Heart left ventricle (tissue), 13 donors: ENCODE measurements around the gene COPS2.

Experiments used
- POLR2A ChIP-seq, 2 donors: fragments of 450-650 bp; IDR thresholded peaks; one replicate each; pipeline ENCODE4 v1.6.1; 2017; ENCODE audit warnings: antibody characterized with exemption in 2 of 2, mild to moderate bottlenecking in 2 of 2, moderate library complexity in 2 of 2
- TF ChIP-seq, protein P1 (sequence below), 12 donors: fragments of 200-600 bp; sonication (generic) in 4 of 12; IDR thresholded peaks; one replicate each; pipeline versions ENCODE4 v1.5.0 to v1.8.0; 2018 to 2022; ENCODE audit warnings: antibody characterized with exemption in 12 of 12, mild to moderate bottlenecking in 5 of 12
- donor health status: ischemic (EF 13 %, LVEDD 7.1; RV severe dilation, severe dysfunction).
- donor health status: DM: no; HTN: yes; CAD: no.
- donor health status: DM: no; HTN: no; CAD: no.
- donor health status: ischemic (EF 25% LVEDD 6.9; RV normal size, moderate dysfunction).
- donor health status: ischemic (EF 25% LVEDD 5.7; RV mildly dilated, moderate dysfunction).
- donor health status: ischemic (EF 35%, LVEDD 5.7; RV mildly dilated, moderate dysfunction).
- donor health status: nonischemic (EF 11% LVEDD 7.7; RV severe dilation, severe dysfunction).
- donor health status: DM: yes; HTN: yes; CAD: no.
- donor health status: PGD.
- donor health status: ischemic (EF 29% LVEDD 5.4; RV normal size, mild dysfunction).
- donor health status: nonischemic (EF 23%, LVEDD 6.1; RV moderate dilation, normal function).

DNA sequence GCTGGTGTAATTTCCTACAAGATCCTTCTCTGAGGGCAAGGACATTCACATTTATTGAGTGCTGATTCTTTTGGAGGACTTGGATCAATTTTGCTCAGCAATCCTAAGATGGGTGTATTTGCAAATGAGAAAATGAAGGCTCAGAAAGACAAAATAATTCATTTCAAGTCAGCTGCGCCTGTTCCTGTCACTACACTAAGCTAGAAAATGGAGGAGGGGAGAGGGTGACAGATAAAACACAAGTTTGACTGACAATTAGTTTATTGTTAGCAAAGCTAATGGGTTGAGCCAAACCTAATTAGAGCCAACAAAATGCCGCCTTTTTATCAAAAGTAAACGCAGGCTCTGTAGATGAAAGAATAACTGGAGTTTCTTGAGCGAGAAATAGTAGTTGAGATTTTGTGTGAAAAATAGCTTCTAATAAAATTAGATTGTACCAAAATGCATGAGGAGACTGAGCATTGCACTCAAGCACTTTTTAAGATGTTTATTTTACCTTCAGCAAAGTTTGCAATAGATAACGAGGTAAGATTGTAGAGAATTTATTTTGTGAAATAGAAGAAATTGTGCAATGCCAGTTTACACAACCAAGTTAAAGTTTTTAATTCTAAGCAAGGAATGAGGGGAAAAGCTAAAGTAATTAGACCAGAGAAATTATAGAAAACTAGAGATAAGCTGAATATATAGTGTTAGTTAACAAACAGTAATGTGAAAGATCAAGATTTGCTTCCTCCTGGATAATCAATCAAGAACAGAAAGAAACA lies 69.5 kb downstream of the COPS2 start:
- TF ChIP-seq POLR2A (IDR thresholded peaks at IDR 0.05): no peak
- TF ChIP-seq, protein P1, sequence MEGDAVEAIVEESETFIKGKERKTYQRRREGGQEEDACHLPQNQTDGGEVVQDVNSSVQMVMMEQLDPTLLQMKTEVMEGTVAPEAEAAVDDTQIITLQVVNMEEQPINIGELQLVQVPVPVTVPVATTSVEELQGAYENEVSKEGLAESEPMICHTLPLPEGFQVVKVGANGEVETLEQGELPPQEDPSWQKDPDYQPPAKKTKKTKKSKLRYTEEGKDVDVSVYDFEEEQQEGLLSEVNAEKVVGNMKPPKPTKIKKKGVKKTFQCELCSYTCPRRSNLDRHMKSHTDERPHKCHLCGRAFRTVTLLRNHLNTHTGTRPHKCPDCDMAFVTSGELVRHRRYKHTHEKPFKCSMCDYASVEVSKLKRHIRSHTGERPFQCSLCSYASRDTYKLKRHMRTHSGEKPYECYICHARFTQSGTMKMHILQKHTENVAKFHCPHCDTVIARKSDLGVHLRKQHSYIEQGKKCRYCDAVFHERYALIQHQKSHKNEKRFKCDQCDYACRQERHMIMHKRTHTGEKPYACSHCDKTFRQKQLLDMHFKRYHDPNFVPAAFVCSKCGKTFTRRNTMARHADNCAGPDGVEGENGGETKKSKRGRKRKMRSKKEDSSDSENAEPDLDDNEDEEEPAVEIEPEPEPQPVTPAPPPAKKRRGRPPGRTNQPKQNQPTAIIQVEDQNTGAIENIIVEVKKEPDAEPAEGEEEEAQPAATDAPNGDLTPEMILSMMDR (IDR thresholded peaks at IDR 0.05): no peak
